ENCODE measurements around the gene WHRN.

Gene WHRN

DNA sequence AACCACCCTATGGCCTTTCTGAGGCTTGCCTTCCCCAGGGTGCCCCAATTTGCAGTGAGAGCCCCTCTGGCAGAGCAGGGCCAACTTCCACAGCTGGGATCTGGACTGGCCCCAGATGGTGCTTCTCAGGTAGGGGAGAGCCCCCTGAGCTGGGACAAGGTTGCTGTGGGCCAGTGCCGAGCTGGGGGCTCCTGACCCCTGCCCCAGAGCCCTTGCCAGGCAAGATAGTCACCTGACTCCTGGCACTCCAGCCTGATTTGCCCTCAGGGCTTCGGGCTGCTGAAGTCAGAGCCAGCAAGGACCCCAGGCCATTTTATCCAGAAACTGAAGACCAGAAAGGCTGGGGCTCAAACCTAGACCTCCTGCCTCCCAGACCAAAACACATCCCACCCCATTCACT, 84.1 kb downstream of the WHRN start:
- no peak for DNase-seq (ENCODE audit: extremely low spot score)
- POLR2A ChIA-PET, result no interaction called here
- TF ChIP-seq, protein P1, sequence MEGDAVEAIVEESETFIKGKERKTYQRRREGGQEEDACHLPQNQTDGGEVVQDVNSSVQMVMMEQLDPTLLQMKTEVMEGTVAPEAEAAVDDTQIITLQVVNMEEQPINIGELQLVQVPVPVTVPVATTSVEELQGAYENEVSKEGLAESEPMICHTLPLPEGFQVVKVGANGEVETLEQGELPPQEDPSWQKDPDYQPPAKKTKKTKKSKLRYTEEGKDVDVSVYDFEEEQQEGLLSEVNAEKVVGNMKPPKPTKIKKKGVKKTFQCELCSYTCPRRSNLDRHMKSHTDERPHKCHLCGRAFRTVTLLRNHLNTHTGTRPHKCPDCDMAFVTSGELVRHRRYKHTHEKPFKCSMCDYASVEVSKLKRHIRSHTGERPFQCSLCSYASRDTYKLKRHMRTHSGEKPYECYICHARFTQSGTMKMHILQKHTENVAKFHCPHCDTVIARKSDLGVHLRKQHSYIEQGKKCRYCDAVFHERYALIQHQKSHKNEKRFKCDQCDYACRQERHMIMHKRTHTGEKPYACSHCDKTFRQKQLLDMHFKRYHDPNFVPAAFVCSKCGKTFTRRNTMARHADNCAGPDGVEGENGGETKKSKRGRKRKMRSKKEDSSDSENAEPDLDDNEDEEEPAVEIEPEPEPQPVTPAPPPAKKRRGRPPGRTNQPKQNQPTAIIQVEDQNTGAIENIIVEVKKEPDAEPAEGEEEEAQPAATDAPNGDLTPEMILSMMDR (IDR thresholded peaks at IDR 0.05; ENCODE audit: control extremely low read depth, extremely low read depth, low read depth, missing control alignments), result no peak
- CTCF ChIA-PET, result interaction anchor here (1.4 to 5.9 kb wide), 3 partner anchors 13 to 232 kb away, joined by 3 to 46 read pairs (median 3); no protein-coding TSS in a partner anchor

DNA sequence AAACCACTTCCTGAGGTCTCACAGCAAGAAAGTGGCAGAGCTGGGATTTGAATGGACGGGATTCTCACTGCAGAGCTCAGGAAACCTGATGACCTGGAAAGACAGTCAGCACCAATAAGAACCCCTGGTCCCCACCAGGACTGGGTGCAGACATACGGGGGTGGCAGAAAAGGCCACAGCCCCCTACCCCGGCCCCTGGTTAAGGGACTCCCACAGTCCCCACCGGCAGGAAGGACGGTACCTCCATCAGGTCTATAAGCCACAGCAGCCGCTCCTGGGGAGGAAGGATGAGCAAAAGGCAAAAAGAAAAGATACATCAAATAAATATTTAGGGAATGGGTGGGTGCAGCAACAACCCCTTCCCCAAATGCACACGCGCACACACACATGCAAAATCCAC, 85.5 kb downstream of the WHRN start:
- no peak for DNase-seq (ENCODE audit: extremely low spot score)
- ChIA-PET CTCF (interaction anchor here (1.1 to 5.9 kb wide), 8 partner anchors 10 to 234 kb away, joined by 3 to 46 read pairs (median 4); no protein-coding TSS in a partner anchor), POLR2A (no interaction called here)
- TF ChIP-seq, protein P1 (IDR thresholded peaks at IDR 0.05; ENCODE audit: control extremely low read depth, extremely low read depth, low read depth, missing control alignments), result no peak

DNA sequence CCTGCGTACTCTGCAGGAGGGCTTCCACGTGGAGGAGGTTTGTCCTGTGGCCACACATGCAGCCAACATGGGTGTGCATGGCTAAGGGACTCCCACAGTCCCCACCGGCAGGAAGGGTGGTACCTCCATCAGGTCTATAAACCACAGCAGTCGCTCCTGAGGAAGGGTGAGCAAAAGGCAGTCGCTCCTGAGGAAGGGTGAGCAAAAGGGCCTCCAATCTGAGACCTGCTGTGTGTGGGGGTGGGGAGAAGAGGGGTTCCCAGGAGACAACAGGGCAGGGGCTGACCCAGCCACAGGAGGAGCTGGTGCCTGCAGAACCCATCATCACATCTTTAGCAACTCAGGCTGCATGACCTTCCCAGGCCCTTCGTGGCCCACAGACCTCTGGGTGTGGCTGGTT, 87.2 kb downstream of the WHRN start:
- POLR2A ChIA-PET, result no interaction called here
- CTCF ChIA-PET, result interaction anchor here (1.0 to 5.9 kb wide), 6 partner anchors 12 to 236 kb away, joined by 3 to 53 read pairs (median 6); no protein-coding TSS in a partner anchor
- TF ChIP-seq, protein P1 (IDR thresholded peaks at IDR 0.05; ENCODE audit: control extremely low read depth, extremely low read depth, low read depth, missing control alignments), result no peak
- no peak for DNase-seq (ENCODE audit: extremely low spot score)

DNA sequence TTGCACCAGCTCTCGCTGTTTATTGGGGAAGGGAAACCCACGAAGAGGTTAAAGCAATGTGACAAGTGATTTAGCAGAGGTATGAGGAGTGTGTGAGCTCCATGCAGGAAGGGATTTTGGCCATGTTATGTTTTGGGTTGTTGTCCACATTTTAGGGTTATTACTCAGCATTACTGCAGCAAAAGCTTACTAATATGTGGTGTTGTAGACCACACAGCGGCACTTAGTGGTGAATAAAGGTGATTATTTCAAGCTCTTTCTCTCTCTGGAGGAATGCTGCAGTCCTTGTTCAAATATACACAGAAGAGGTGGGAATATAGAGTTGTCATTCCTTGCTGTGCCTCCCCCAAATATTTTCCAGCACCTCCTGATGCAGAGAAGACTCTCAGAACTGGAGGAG, 87.8 kb downstream of the WHRN start:
- POLR2A ChIA-PET, result no interaction called here
- DNase-seq (ENCODE audit: extremely low spot score), result no peak
- TF ChIP-seq, protein P1 (IDR thresholded peaks at IDR 0.05; ENCODE audit: control extremely low read depth, extremely low read depth, low read depth, missing control alignments), result no peak
- CTCF ChIA-PET, result interaction anchor here (0.9 to 4.7 kb wide), 6 partner anchors 9 to 235 kb away, joined by 3 to 53 read pairs (median 4); no protein-coding TSS in a partner anchor

DNA sequence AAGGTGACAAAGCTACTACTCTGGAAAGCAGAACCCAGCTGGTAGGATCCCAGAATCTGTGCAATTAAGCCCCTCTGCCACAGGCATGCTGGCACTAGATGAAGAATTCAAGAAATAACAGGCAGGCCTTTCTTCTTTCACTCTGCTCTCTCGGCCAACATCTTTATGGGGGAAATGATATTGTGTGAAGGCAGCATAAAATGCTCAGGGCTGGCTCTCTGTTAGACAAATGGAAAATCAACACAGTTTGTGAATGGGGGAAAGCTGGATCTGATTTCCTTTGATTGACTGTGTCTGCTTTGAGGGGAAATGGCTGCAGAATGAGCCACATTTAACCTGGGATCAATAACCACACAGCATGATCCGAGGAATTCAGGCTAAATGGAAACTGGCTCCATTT, 88.4 kb downstream of the WHRN start:
- POLR2A ChIA-PET, result no interaction called here
- CTCF ChIA-PET, result interaction anchor here (0.9 to 4.7 kb wide), 6 partner anchors 8 to 235 kb away, joined by 3 to 53 read pairs (median 4); no protein-coding TSS in a partner anchor
- TF ChIP-seq, protein P1 (IDR thresholded peaks at IDR 0.05; ENCODE audit: control extremely low read depth, extremely low read depth, low read depth, missing control alignments), result no peak
- no peak for DNase-seq (ENCODE audit: extremely low spot score)

DNA sequence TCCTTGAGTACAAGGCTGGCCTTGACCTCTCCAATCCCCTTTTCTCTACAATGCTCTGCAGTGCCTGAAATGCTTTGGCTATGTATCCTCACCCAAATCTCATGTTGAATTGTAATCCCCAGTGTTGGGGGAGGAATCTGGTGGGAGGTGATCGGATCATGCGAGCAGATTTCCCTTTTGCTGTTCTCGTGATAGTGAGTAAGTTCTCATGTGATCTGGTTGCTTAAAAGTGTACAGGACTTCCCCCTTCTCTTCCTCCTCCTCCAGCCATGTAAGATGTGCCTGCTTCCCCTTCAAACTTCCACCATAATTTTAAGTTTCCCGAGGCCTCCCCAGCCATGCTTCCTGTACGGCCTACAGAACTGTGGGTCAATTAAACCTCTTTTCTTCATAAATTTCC, 89.0 kb downstream of the WHRN start:
- POLR2A ChIA-PET, result no interaction called here
- no peak for DNase-seq (ENCODE audit: extremely low spot score)
- CTCF ChIA-PET, result interaction anchor here (1.2 to 4.7 kb wide), 3 partner anchors 10 to 236 kb away, joined by 3 to 53 read pairs (median 3); no protein-coding TSS in a partner anchor
- TF ChIP-seq, protein P1 (IDR thresholded peaks at IDR 0.05; ENCODE audit: control extremely low read depth, extremely low read depth, low read depth, missing control alignments), result no peak

All from GM10248 (cell line).